DND-41 (cell line): ENCODE results near the gene S100A9.

Source experiments
- CTCF ChIP-seq: IDR thresholded peaks from 2 replicates; pipeline ENCODE4 v1.5.1; 2012; ENCODE audit warnings: borderline replicate concordance, low read length, moderate library complexity, mild to moderate bottlenecking; ENCODE audit not compliant: poor library complexity, severe bottlenecking; ENCODE audit errors: extremely low read depth
- EZH2 ChIP-seq: IDR thresholded peaks from 3 replicates; pipeline ENCODE4 v1.6.1; 2012; ENCODE audit warnings: borderline replicate concordance, low read depth, mild to moderate bottlenecking, moderate library complexity, low read length, inconsistent platforms; ENCODE audit not compliant: severe bottlenecking

DNA sequence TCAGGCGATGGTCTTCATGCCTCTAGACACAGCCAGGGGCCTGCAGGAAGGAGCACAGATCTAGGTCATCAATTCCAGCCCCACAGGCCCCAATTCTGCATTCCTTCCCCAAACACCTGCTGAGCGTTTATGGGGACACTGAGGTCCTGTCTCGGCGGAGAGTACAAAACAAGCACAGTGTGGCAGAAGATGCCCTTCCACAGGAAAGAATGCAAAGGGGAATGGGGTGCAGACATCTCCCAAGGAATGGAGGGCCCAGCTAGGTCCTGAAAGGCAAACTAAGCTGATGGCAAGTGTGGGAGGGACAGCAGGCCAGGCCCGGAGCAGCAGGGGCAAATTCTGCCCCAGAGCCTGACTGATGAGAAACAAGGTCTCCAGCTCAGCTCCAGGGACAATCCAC lies 36.7 kb downstream of the S100A9 start:
- TF ChIP-seq CTCF: no peak
- TF ChIP-seq EZH2: no peak
